Kidney (tissue), 14 donors: ENCODE data around the gene MCU. TPM values are rescaled to one million over a fixed set of nuclear protein-coding genes. Genes with fewer than 3 reads are reported as not detected.

ENCODE experiments used
- DNase-seq, 5 donors: peaks; one replicate each; pipeline ENCODE4 v3.0.0-alpha.2; 2013 to 2020
- FAIRE-seq: peaks from 2 replicates; lab custom pipeline; 2012; peaks lifted over from hg19 to GRCh38; lab: Jason Lieb, UNC
- H3K27ac ChIP-seq, 2 donors: one replicate each; pipeline ENCODE4 v1.7.0; 2013; ENCODE audit warnings: low read depth in 2 of 2, low read length in 2 of 2, inconsistent platforms in 1 of 2
- H3K27me3 ChIP-seq: one replicate; pipeline ENCODE4 v1.7.1; 2013; ENCODE audit warnings: low read length, inconsistent platforms; ENCODE audit not compliant: control insufficient read depth, insufficient read depth
- H3K36me3 ChIP-seq, 3 donors: one replicate each; pipeline versions ENCODE4 v1.7.0 to v1.7.1; 2013; ENCODE audit warnings: low read length in 3 of 3, control low read depth in 1 of 3, inconsistent platforms in 1 of 3; ENCODE audit not compliant: insufficient read depth in 3 of 3, control insufficient read depth in 2 of 3
- H3K4me1 ChIP-seq, 3 donors: one replicate each; pipeline versions ENCODE4 v1.7.0 to v1.7.1; 2013; ENCODE audit warnings: low read length in 3 of 3, inconsistent platforms in 1 of 3, low read depth in 1 of 3; ENCODE audit not compliant: control insufficient read depth in 2 of 3, insufficient read depth in 2 of 3
- H3K4me3 ChIP-seq, 3 donors: one replicate each; pipeline versions ENCODE4 v1.7.0 to v1.8.1; 2013; ENCODE audit warnings: low read length in 3 of 3, control low read depth in 1 of 3, inconsistent platforms in 1 of 3
- H3K9ac ChIP-seq, 3 donors: one replicate each; pipeline versions ENCODE4 v1.7.0 to v1.7.1; 2013; ENCODE audit warnings: low read length in 3 of 3, control low read depth in 1 of 3, inconsistent platforms in 1 of 3
- H3K9me3 ChIP-seq, 3 donors: one replicate each; pipeline versions ENCODE4 v1.7.0 to v1.7.1; 2013; ENCODE audit warnings: low read length in 3 of 3, control low read depth in 1 of 3, inconsistent platforms in 1 of 3; ENCODE audit not compliant: control insufficient read depth in 2 of 3, insufficient read depth in 1 of 3
- CTCF ChIP-seq: IDR thresholded peaks from 3 replicates; pipeline ENCODE4 v1.5.1; 2012; ENCODE audit warnings: mild to moderate bottlenecking, moderate library complexity, borderline replicate concordance; ENCODE audit not compliant: insufficient read depth; ENCODE audit errors: extremely low read depth
- intact Hi-C: fragments of 100-400 bp; cut with DNase I; formaldehyde crosslinking; loops from one replicate; pipeline ENCODE4 v1.11.1; 2022
- polyA plus RNA-seq: library from polyadenylated mRNA; stranded (reverse); fragments of 350-450 nt; fragmentation: Illumina TruSeq; extraction: RNeasy Lipid Tissue Mini Kit (QIAGEN cat#74804); gene quantifications from one replicate; pipeline ENCODE4 v1.2.3, GENCODE V29; 2014; ENCODE audit warnings: low read depth, low replicate concordance; ENCODE audit not compliant: insufficient read depth
- total RNA-seq: library from RNA; stranded (reverse); fragmentation: NEBNext Ultra II Directional; extraction: Animal tissue kit (Norgen Biotek cat#: 25700); gene quantifications from one replicate; pipeline ENCODE4 v1.2.1, GENCODE V29; 2021
- donor health status: control.
- donor health status: control.
- donor health status: control.
- donor health status: control.
- donor health status: control.
- donor health status: DM: yes; HTN: yes; CAD: no.
- donor health status: Normal renal cell carcinoma (clear cell type).

MCU gene
- total and polyA plus RNA-seq, 2 donors from 2014 or later, result 18.6 to 37.6 TPM

- Histone ChIP-seq H3K27ac (no peak overlapping the region), H3K9ac (no peak overlapping the region), H3K36me3 (no peaks in the 10 kb centered on the region), H3K4me1 (no peaks in the 10 kb centered on the region), H3K9me3 (peaks cover 0 to 2% (median 0%) of the 10 kb centered on the region in 3 donors), H3K27me3 (no peaks in the 10 kb centered on the region), H3K4me3 (no peak overlapping the region)
- FAIRE-seq, result no peak
- TF ChIP-seq CTCF, result no peak
- no peak for DNase-seq
- intact Hi-C loops, result no loop called here
Observed at GRCh38 chr10:72850861-72851260, 158.9 kb downstream of the MCU start.

- Histone ChIP-seq H3K36me3 (no peaks in the 10 kb centered on the region), H3K27me3 (no peaks in the 10 kb centered on the region), H3K4me1 (no peaks in the 10 kb centered on the region), H3K27ac (no peak overlapping the region), H3K9me3 (peaks cover 0 to 2% (median 0%) of the 10 kb centered on the region in 3 donors), H3K9ac (no peak overlapping the region), H3K4me3 (no peak overlapping the region)
- intact Hi-C loops, result no loop called here
- no peak for DNase-seq
- FAIRE-seq, result no peak
- TF ChIP-seq CTCF, result no peak
Observed at GRCh38 chr10:72851509-72851908, 159.6 kb downstream of the MCU start.

GRCh38 chr10:72852508-72852907, 160.6 kb downstream of the MCU start:
- no peak for TF ChIP-seq CTCF

GRCh38 chr10:72855129-72855528, 163.2 kb downstream of the MCU start:
- Histone ChIP-seq H3K36me3 (no peaks in the 10 kb centered on the region), H3K27me3 (no peaks in the 10 kb centered on the region), H3K27ac (no peak overlapping the region), H3K9ac (no peak overlapping the region), H3K4me3 (no peak overlapping the region), H3K9me3 (peaks cover 0 to 2% (median 0%) of the 10 kb centered on the region in 3 donors), H3K4me1 (no peaks in the 10 kb centered on the region)
- TF ChIP-seq CTCF, result no peak
- intact Hi-C loops, result no loop called here
- DNase-seq (no peak), FAIRE-seq (no peak)

More at GRCh38 chr10:72852508-72852907, 160.6 kb downstream of the MCU start:
- H3K4me1 ChIP-seq, result no peaks in the 10 kb centered on the region
- FAIRE-seq (no peak), DNase-seq (no peak)
- peaks cover 0 to 2% (median 0%) of the 10 kb centered on the region in 3 donors for H3K9me3 ChIP-seq
- no peak overlapping the region for H3K4me3 ChIP-seq
- H3K27me3 ChIP-seq, result no peaks in the 10 kb centered on the region
- no peaks in the 10 kb centered on the region for H3K36me3 ChIP-seq
- no peak overlapping the region for H3K27ac ChIP-seq
- no peak overlapping the region for H3K9ac ChIP-seq
- intact Hi-C loops, result no loop called here
